Mucosa of descending colon (tissue), 3 donors: ENCODE measurements around the gene CTNNA3. TPM values are rescaled to one million over a fixed set of nuclear protein-coding genes. Genes with fewer than 3 reads are reported as not detected.

Experiments
- ATAC-seq: fragments of 200-7000 bp; cut with Tn5 transposase; one replicate; pipeline ENCODE4 v1.9.1; 2020; ENCODE audit warnings: mild to moderate bottlenecking, moderate library complexity
- DNase-seq, 3 donors: peaks; one replicate each; pipeline ENCODE4 v3.0.0-alpha.2; 2020
- H3K36me3 ChIP-seq: fragments of 200-600 bp; one replicate; pipeline ENCODE4 v1.8.0; 2021; ENCODE audit warnings: low read depth, mild to moderate bottlenecking
- H3K4me1 ChIP-seq: fragments of 200-600 bp; one replicate; pipeline ENCODE4 v1.8.0; 2021; ENCODE audit warnings: low read depth, mild to moderate bottlenecking
- H3K4me3 ChIP-seq: fragments of 200-600 bp; one replicate; pipeline ENCODE4 v1.8.0; 2021; ENCODE audit warnings: mild to moderate bottlenecking
- H3K9me3 ChIP-seq: fragments of 200-600 bp; one replicate; pipeline ENCODE4 v1.8.0; 2021; ENCODE audit warnings: mild to moderate bottlenecking
- CTCF ChIP-seq: fragments of 200-600 bp; IDR thresholded peaks from one replicate; pipeline ENCODE4 v1.8.0; 2022; ENCODE audit warnings: antibody characterized with exemption, mild to moderate bottlenecking
- intact Hi-C, 2 donors: fragments of 100-400 bp; cut with DNase I in 1 of 2; cut with micrococcal nuclease in 1 of 2; formaldehyde crosslinking; loops; one replicate each; pipeline versions ENCODE4 v1.11.0 to v1.11.1; 2022; cut with DNase I, micrococcal nuclease
- total RNA-seq, 3 donors: library from RNA; stranded (reverse); fragmentation: NEBNext Ultra II Directional in 2 of 3; extraction: Animal tissue kit (Norgen Biotek cat#: 25700) in 2 of 3; gene quantifications; one replicate each; pipeline versions ENCODE4 v1.2.1 to v1.2.4, GENCODE V29; 2021 to 2023
- donor health status: DM: no; HTN: no; CAD: no; lungs with moderate emphysema.
- donor health status: DM: no; HTN: no; CAD: no.
- donor health status: DM: no; HTN: yes; CAD: no.

The CTNNA3 gene
- total RNA-seq, 3 donors from 2014 or later, result 0.52 to 7.5 (median 0.70) TPM

- Histone ChIP-seq H3K4me3 (no peak overlapping the region), H3K36me3 (no peaks in the 10 kb centered on the region), H3K9me3 (no peaks in the 10 kb centered on the region), H3K4me1 (peaks cover 4% of the 10 kb centered on the region)
- DNase-seq (peak in 2 of 3 donors; percentile 5 to 37), ATAC-seq (no peak)
- intact Hi-C loops, result no loop called here
- TF ChIP-seq CTCF, result no peak
These were observed 767.8 kb downstream of the CTNNA3 start for GRCh38 chr10:66927971-66928770.

- Histone ChIP-seq H3K36me3 (no peaks in the 10 kb centered on the region), H3K9me3 (no peaks in the 10 kb centered on the region), H3K4me1 (peaks cover 4% of the 10 kb centered on the region), H3K4me3 (no peak overlapping the region)
- intact Hi-C loops, result no loop called here
- ATAC-seq (no peak), DNase-seq (no peak)
- no peak for TF ChIP-seq CTCF
These were observed 768.6 kb downstream of the CTNNA3 start for GRCh38 chr10:66927251-66927935.

- Histone ChIP-seq H3K9me3 (no peaks in the 10 kb centered on the region), H3K4me3 (no peak overlapping the region), H3K36me3 (no peaks in the 10 kb centered on the region), H3K4me1 (peaks cover 4% of the 10 kb centered on the region)
- no peak for ATAC-seq
- intact Hi-C loops, result no loop called here
- DNase-seq, result no peak
- no peak for TF ChIP-seq CTCF
These were observed 769.2 kb downstream of the CTNNA3 start for GRCh38 chr10:66926841-66927240.

GRCh38 chr10:66925896-66926715 lies 769.9 kb downstream of the CTNNA3 start, which contains the start of gene LRRTM3:
Gene LRRTM3 (plus strand): TSS chr10:66926036.
- TF ChIP-seq CTCF, result peak; percentile 24
- no peak within 1 kb of the TSS for H3K4me3 ChIP-seq
- no peaks in the 10 kb centered on the region for H3K9me3 ChIP-seq
- H3K4me1 ChIP-seq, result peaks cover 4% of the 10 kb centered on the region
- no peaks in the 10 kb centered on the region for H3K36me3 ChIP-seq
- peak; percentile 96 for ATAC-seq
- intact Hi-C loops, result no loop called here
- peak in 2 of 3 donors; percentile 32 to 74 for DNase-seq

- intact Hi-C loops, result no loop called here
These were observed 770.6 kb downstream of the CTNNA3 start for GRCh38 chr10:66925373-66925772.

More at GRCh38 chr10:66925373-66925772, 770.6 kb downstream of the CTNNA3 start:
- Histone ChIP-seq H3K4me1 (peaks cover 4% of the 10 kb centered on the region), H3K9me3 (no peaks in the 10 kb centered on the region), H3K36me3 (no peaks in the 10 kb centered on the region), H3K4me3 (no peak overlapping the region)
- no peak for ATAC-seq
- DNase-seq, result no peak
- TF ChIP-seq CTCF, result no peak
